ENCODE results near the gene TAS2R38. TPM values are rescaled to one million over a fixed set of nuclear protein-coding genes. Genes with fewer than 3 reads are reported as not detected.

The TAS2R38 gene
- total RNA-seq, 4 donors from 2014 or later = not detected

DNA sequence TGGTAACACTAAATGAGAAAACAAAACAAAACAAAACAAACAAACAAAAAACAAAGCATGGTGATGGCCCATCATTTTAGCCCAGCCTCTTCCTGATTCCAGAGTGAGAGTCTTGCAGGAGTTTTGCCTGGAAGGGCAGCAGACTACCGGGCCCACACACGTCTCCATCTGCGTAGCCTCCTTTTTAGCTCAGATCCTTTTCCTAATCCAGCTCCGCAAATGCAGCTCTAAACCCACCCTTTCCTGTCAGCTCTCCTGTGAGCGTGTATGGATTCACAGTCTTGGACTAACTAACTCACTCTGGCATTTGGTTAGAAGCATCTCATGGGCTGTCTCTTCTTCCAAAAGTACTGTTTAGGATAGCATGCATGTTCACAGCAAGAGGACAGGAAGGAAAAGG lies 43.4 kb downstream of the TAS2R38 start:
- H3K27me3 ChIP-seq = no peaks in the 10 kb centered on the region
- H3K4me3 ChIP-seq = no peak overlapping the region
- H3K4me1 ChIP-seq = no peaks in the 10 kb centered on the region
- WGBS = 79% methylated on average over 5 of the region's 5 CpGs
- no peak for DNase-seq (ENCODE audit: extremely low spot score)
- no peak for TF ChIP-seq POLR2AphosphoS5 (IDR thresholded peaks at IDR 0.05)
- TF ChIP-seq, protein P1, sequence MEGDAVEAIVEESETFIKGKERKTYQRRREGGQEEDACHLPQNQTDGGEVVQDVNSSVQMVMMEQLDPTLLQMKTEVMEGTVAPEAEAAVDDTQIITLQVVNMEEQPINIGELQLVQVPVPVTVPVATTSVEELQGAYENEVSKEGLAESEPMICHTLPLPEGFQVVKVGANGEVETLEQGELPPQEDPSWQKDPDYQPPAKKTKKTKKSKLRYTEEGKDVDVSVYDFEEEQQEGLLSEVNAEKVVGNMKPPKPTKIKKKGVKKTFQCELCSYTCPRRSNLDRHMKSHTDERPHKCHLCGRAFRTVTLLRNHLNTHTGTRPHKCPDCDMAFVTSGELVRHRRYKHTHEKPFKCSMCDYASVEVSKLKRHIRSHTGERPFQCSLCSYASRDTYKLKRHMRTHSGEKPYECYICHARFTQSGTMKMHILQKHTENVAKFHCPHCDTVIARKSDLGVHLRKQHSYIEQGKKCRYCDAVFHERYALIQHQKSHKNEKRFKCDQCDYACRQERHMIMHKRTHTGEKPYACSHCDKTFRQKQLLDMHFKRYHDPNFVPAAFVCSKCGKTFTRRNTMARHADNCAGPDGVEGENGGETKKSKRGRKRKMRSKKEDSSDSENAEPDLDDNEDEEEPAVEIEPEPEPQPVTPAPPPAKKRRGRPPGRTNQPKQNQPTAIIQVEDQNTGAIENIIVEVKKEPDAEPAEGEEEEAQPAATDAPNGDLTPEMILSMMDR (IDR thresholded peaks at IDR 0.05) = no peak
- no peak for TF ChIP-seq POLR2A (IDR thresholded peaks at IDR 0.05; ENCODE audit: low read depth)
- TF ChIP-seq EP300 (IDR thresholded peaks at IDR 0.05) = no peak
- no peaks in the 10 kb centered on the region for H3K36me3 ChIP-seq
- H3K27ac ChIP-seq (replicated peaks in 1 of 4) = no peak overlapping the region
- no peaks in the 10 kb centered on the region for H3K9me3 ChIP-seq
- intact Hi-C loops (cut with DNase I) = no loop called here

DNA sequence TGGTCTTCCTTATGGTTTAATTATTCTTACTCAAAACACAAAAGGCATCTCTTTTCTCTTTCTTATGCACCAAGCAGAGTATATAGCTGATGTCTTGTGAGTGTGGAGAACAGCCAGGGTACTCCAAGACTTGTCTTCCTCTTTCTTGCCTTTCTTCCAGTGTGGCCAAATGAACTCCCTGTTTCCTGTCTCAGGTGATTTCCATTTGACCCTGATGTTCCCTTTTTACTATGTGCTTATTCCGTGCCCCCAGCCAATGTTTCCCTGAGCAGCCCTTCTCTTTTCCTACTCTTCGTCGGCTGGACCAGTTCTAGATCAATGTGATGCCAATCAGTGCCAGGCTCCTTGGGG lies 44.8 kb downstream of the TAS2R38 start:
- H3K27me3 ChIP-seq = no peaks in the 10 kb centered on the region
- WGBS = 81% methylated on average over 3 of the region's 3 CpGs
- no peak overlapping the region for H3K4me3 ChIP-seq
- no peak for DNase-seq (ENCODE audit: extremely low spot score)
- TF ChIP-seq POLR2AphosphoS5 (IDR thresholded peaks at IDR 0.05) (no peak), POLR2A (IDR thresholded peaks at IDR 0.05; ENCODE audit: low read depth) (no peak), EP300 (IDR thresholded peaks at IDR 0.05) (no peak)
- TF ChIP-seq, protein P1 (IDR thresholded peaks at IDR 0.05) = no peak
- no peaks in the 10 kb centered on the region for H3K36me3 ChIP-seq
- H3K4me1 ChIP-seq = no peaks in the 10 kb centered on the region
- H3K9me3 ChIP-seq = no peaks in the 10 kb centered on the region
- intact Hi-C loops (cut with DNase I) = no loop called here
- H3K27ac ChIP-seq (replicated peaks in 1 of 4) = no peak overlapping the region

DNA sequence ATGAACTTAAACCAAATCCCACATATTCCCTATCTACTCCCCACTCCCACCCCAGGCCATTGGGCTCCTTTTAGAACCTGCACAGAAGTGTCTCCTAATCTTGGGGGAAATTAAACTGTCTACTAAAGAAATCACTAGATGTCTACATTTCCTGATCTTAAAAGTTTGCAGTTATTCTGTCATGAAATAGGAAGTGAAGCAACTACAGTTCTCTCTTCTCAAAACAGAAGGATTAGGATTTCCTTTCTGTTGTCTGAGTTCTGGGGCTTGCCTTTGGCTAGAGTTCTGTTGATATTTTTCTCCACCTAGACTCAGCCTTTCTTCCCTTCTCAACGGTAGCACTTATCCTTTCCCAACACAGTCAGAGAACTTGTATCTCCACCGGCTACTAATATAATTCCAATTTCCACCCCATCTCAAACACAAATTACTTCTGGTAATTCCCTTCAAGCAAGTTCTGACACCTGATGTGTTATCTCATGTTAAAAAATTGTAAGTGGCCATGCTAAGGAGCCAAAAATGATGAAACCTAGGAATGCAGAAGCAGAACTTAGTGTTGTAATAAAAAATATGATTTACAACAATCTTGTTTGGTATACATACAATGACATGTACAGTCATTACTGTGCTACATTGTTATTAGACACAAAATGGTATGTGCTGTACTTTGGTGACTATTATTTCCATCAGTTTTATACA lies 45.3 kb downstream of the TAS2R38 start:
- Histone ChIP-seq H3K27me3 (no peaks in the 10 kb centered on the region), H3K4me1 (no peaks in the 10 kb centered on the region), H3K9me3 (no peaks in the 10 kb centered on the region), H3K4me3 (no peak overlapping the region), H3K36me3 (no peaks in the 10 kb centered on the region), H3K27ac (replicated peaks in 1 of 4) (no peak overlapping the region)
- TF ChIP-seq POLR2A (IDR thresholded peaks at IDR 0.05; ENCODE audit: low read depth) (no peak), EP300 (IDR thresholded peaks at IDR 0.05) (no peak), POLR2AphosphoS5 (IDR thresholded peaks at IDR 0.05) (no peak)
- TF ChIP-seq, protein P1 (IDR thresholded peaks at IDR 0.05) = no peak
- intact Hi-C loops (cut with DNase I) = no loop called here
- no peak for DNase-seq (ENCODE audit: extremely low spot score)
- WGBS = 64% methylated on average over 2 of the region's 2 CpGs

Other genes starting within 250 kb of the TAS2R38 start
- gene SSBP1, start 235.4 kb downstream of the TAS2R38 start, total RNA-seq = 100 to 1,000 TPM; 105 to 122 (median 114) TPM
- 1 to 10 TPM in 1 of 4 donors, not detected in 3; 2.1 TPM for gene TAS2R3, start 209.7 kb downstream of the TAS2R38 start, total RNA-seq
- gene TAS2R4, start 197.1 kb downstream of the TAS2R38 start, total RNA-seq = 1 to 10 TPM in 2 of 4 donors, under 1 TPM in 1, not detected in 1; 0.33 to 1.3 (median 1.2) TPM
- gene TAS2R5, start 183.6 kb downstream of the TAS2R38 start, total RNA-seq = 1 to 10 TPM in 2 of 4 donors, under 1 TPM in 2; 0.50 to 2.1 (median 0.89) TPM
- gene PRSS37, start 132.3 kb downstream of the TAS2R38 start, total RNA-seq = not detected
- gene OR9A4, start 57.4 kb downstream of the TAS2R38 start, total RNA-seq = under 1 TPM in 1 of 4 donors, not detected in 3; 0.33 TPM
- gene CLEC5A, start 26.8 kb downstream of the TAS2R38 start, total RNA-seq = under 1 TPM in 3 of 4 donors, not detected in 1; 0.32 to 0.66 (median 0.42) TPM
- 1 to 10 TPM in 1 of 4 donors, under 1 TPM in 2, not detected in 1; 0.06 to 4.0 (median 0.26) TPM for gene MGAM, start 22.1 kb upstream of the TAS2R38 start, total RNA-seq
- under 1 TPM in 2 of 4 donors, not detected in 2; under 0.01 to 0.11 TPM for gene MGAM2, start 137.9 kb upstream of the TAS2R38 start, total RNA-seq